ENCODE data around the gene OVCH2. TPM values are rescaled to one million over a fixed set of nuclear protein-coding genes. Genes with fewer than 3 reads are reported as not detected.

The OVCH2 gene
- total and polyA plus RNA-seq, 10 of the 15 experiments (the other 5 are each of a cell fraction or from before 2014, with no cell fraction given), result not detected

- TF ChIP-seq NR2C2 (IDR thresholded peaks at IDR 0.05; ENCODE audit: borderline replicate concordance, control insufficient read depth, insufficient read length, low read depth), result no peak
- TF ChIP-seq SMAD1 (IDR thresholded peaks at IDR 0.05; ENCODE audit: low read depth, partially characterized antibody), result no peak
- TF ChIP-seq FOS (IDR thresholded peaks at IDR 0.05; ENCODE audit: borderline replicate concordance, extremely low read depth, insufficient read length), result no peak
- TF ChIP-seq KAT2A (conservative IDR thresholded peaks at IDR 0.05; ENCODE audit: control insufficient read depth, low read depth, low read length), result no peak
- no peak for TF ChIP-seq ZBTB40 (IDR thresholded peaks at IDR 0.05; ENCODE audit: borderline replicate concordance)
- TF ChIP-seq NBN (IDR thresholded peaks at IDR 0.05), result no peak
- no peak for TF ChIP-seq BACH1 (IDR thresholded peaks at IDR 0.05; ENCODE audit: borderline replicate concordance)
- TF ChIP-seq ZNF217 (IDR thresholded peaks at IDR 0.05), result no peak
- TF ChIP-seq POLR2A (IDR thresholded peaks at IDR 0.05; ENCODE audit: low read depth, low read length), result no peak
- TF ChIP-seq GABPA (IDR thresholded peaks at IDR 0.05; ENCODE audit: low read depth), result no peak
- no peak for TF ChIP-seq IRF3 (IDR thresholded peaks at IDR 0.05)
- no peak for TF ChIP-seq MLLT1 (IDR thresholded peaks at IDR 0.05)
These were observed 50.7 kb downstream of the OVCH2 start (continued) for GRCh38 chr11:7655253-7656217.
